ENCODE data around the gene HK1.

Gene HK1

DNA sequence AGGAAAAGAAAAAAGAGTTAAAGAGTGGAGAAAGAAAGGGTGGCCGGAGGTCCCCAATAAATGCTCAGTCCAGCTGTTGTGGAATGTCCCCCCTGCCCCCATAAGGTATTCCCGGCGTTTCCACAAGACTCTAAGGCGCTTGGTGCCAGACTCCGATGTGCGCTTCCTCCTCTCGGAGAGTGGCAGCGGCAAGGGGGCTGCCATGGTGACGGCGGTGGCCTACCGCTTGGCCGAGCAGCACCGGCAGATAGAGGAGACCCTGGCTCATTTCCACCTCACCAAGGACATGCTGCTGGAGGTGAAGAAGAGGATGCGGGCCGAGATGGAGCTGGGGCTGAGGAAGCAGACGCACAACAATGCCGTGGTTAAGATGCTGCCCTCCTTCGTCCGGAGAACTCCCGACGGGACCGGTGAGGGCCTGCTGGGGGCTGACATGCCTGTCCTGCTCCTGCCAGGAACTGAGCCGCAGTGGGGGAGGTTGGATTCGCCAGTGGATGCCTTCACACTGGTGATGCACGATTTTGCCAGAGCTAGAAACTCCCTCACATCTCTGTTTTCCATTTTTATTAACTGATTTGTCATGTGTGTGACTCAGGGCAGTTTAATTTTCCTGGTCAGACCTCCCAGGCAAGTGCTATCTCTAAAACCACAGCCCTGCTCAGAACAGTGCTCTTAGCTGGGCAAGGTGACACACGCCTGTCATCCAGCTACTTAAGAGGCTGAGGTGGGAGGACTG, 104.3 kb downstream of the HK1 start:
- ATAC-seq (ENCODE audit: insufficient read depth, low read depth): no peak
- DNase-seq: no peak
- Histone ChIP-seq H3K9me3 (ENCODE audit: insufficient read depth, low read length, severe bottlenecking) (no peaks in the 10 kb centered on the region), H3K27me3 (ENCODE audit: insufficient read depth, low read length, poor library complexity) (no peaks in the 10 kb centered on the region), H3K4me3 (ENCODE audit: low read depth in 1 of 2, low read length in 2 of 2) (no peak overlapping the region), H3K4me1 (ENCODE audit: insufficient read depth, low read length) (no peaks in the 10 kb centered on the region), H3K36me3 (ENCODE audit: insufficient read depth, low read length) (peaks cover 76% of the 10 kb centered on the region), H3K27ac (ENCODE audit: low read length) (no peak overlapping the region), H4K20me1 (ENCODE audit: insufficient read depth, low read length) (0 out of 2 replicates have a peak, but pooled peaks cover 5% of the 10 kb centered on the region), H3K79me2 (ENCODE audit: insufficient read depth, low read length) (no peaks in the 10 kb centered on the region), H2AFZ (ENCODE audit: low read depth, low read length) (no peak overlapping the region), H3K9ac (ENCODE audit: low read depth, low read length) (no peak overlapping the region), H3K4me2 (ENCODE audit: insufficient read depth, low read length) (no peak overlapping the region)
- TF ChIP-seq EZH2 (IDR thresholded peaks at IDR 0.05; ENCODE audit: borderline replicate concordance, low read depth, low read length, severe bottlenecking): no peak
- TF ChIP-seq, protein P1, sequence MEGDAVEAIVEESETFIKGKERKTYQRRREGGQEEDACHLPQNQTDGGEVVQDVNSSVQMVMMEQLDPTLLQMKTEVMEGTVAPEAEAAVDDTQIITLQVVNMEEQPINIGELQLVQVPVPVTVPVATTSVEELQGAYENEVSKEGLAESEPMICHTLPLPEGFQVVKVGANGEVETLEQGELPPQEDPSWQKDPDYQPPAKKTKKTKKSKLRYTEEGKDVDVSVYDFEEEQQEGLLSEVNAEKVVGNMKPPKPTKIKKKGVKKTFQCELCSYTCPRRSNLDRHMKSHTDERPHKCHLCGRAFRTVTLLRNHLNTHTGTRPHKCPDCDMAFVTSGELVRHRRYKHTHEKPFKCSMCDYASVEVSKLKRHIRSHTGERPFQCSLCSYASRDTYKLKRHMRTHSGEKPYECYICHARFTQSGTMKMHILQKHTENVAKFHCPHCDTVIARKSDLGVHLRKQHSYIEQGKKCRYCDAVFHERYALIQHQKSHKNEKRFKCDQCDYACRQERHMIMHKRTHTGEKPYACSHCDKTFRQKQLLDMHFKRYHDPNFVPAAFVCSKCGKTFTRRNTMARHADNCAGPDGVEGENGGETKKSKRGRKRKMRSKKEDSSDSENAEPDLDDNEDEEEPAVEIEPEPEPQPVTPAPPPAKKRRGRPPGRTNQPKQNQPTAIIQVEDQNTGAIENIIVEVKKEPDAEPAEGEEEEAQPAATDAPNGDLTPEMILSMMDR (IDR thresholded peaks at IDR 0.05; ENCODE audit: borderline replicate concordance, extremely low read depth, low read length, poor library complexity, severe bottlenecking): no peak

DNA sequence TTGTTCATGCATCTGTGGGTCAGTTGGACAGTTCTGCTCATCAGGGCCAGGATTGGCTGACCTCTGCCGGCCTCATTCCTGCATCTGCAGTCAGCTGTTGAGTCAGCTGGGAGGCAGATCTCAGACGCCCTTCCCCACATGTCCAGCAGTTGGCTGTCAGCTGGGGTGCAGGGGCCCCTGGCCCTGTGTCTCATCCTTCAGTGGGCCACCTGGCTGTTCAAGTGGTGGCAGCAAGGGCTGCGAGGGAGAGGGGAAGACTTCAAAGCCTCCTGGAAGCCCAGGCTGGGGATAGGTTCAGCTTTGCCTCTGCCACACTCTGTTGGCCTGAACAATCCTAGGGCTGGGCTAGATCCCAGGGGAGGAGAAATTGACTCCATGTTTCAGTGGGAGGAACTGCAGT, 105.3 kb downstream of the HK1 start:
- no peak for DNase-seq
- 0 out of 2 replicates have a peak, but pooled peaks cover 5% of the 10 kb centered on the region for H4K20me1 ChIP-seq (ENCODE audit: insufficient read depth, low read length)
- no peak overlapping the region for H3K9ac ChIP-seq (ENCODE audit: low read depth, low read length)
- no peak for ATAC-seq (ENCODE audit: insufficient read depth, low read depth)
- no peaks in the 10 kb centered on the region for H3K27me3 ChIP-seq (ENCODE audit: insufficient read depth, low read length, poor library complexity)
- no peak overlapping the region for H2AFZ ChIP-seq (ENCODE audit: low read depth, low read length)
- no peaks in the 10 kb centered on the region for H3K9me3 ChIP-seq (ENCODE audit: insufficient read depth, low read length, severe bottlenecking)
- TF ChIP-seq, protein P1 (IDR thresholded peaks at IDR 0.05; ENCODE audit: borderline replicate concordance, extremely low read depth, low read length, poor library complexity, severe bottlenecking): no peak
- no peak for TF ChIP-seq EZH2 (IDR thresholded peaks at IDR 0.05; ENCODE audit: borderline replicate concordance, low read depth, low read length, severe bottlenecking)
- no peak overlapping the region for H3K27ac ChIP-seq (ENCODE audit: low read length)
- H3K4me2 ChIP-seq (ENCODE audit: insufficient read depth, low read length): no peak overlapping the region
- H3K79me2 ChIP-seq (ENCODE audit: insufficient read depth, low read length): no peaks in the 10 kb centered on the region
- H3K4me3 ChIP-seq (ENCODE audit: low read depth in 1 of 2, low read length in 2 of 2): no peak overlapping the region
- peaks cover 80% of the 10 kb centered on the region for H3K36me3 ChIP-seq (ENCODE audit: insufficient read depth, low read length)
- H3K4me1 ChIP-seq (ENCODE audit: insufficient read depth, low read length): no peaks in the 10 kb centered on the region

DNA sequence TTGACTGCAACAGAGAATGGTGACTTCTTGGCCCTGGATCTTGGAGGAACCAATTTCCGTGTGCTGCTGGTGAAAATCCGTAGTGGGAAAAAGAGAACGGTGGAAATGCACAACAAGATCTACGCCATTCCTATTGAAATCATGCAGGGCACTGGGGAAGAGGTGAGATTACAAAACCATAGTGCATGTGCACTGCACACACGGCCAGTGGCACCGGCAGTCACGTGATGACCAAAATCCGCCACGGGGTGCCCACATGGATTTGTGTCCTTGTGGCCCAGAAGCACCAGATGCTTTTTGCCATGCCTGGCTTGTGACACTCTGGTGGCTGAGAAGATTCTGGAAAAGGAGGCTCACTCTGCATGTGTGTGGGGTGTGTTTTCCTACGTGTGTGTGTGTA, 106.0 kb downstream of the HK1 start:
- Histone ChIP-seq H2AFZ (ENCODE audit: low read depth, low read length) (no peak overlapping the region), H3K79me2 (ENCODE audit: insufficient read depth, low read length) (no peaks in the 10 kb centered on the region), H3K4me1 (ENCODE audit: insufficient read depth, low read length) (no peaks in the 10 kb centered on the region), H3K27me3 (ENCODE audit: insufficient read depth, low read length, poor library complexity) (no peaks in the 10 kb centered on the region), H3K4me3 (ENCODE audit: low read depth in 1 of 2, low read length in 2 of 2) (no peak overlapping the region), H3K27ac (ENCODE audit: low read length) (no peak overlapping the region), H3K9ac (ENCODE audit: low read depth, low read length) (no peak overlapping the region), H3K36me3 (ENCODE audit: insufficient read depth, low read length) (peaks cover 86% of the 10 kb centered on the region), H3K4me2 (ENCODE audit: insufficient read depth, low read length) (no peak overlapping the region), H3K9me3 (ENCODE audit: insufficient read depth, low read length, severe bottlenecking) (no peaks in the 10 kb centered on the region), H4K20me1 (ENCODE audit: insufficient read depth, low read length) (0 out of 2 replicates have a peak, but pooled peaks cover 5% of the 10 kb centered on the region)
- TF ChIP-seq, protein P1 (IDR thresholded peaks at IDR 0.05; ENCODE audit: borderline replicate concordance, extremely low read depth, low read length, poor library complexity, severe bottlenecking): no peak
- no peak for TF ChIP-seq EZH2 (IDR thresholded peaks at IDR 0.05; ENCODE audit: borderline replicate concordance, low read depth, low read length, severe bottlenecking)
- ATAC-seq (ENCODE audit: insufficient read depth, low read depth) (no peak), DNase-seq (no peak)
